Peyer's patch (tissue), 4 donors: ENCODE data around the gene BMX.

ENCODE experiments used
- POLR2A ChIP-seq, 2 donors: fragments of 450-650 bp; IDR thresholded peaks; one replicate each; pipeline ENCODE4 v1.5.1; 2017; ENCODE audit warnings: antibody characterized with exemption in 2 of 2, mild to moderate bottlenecking in 2 of 2, moderate library complexity in 2 of 2
- TF ChIP-seq, protein P1 (sequence below), 6 experiments: fragments of 450-650 bp in 4 of 6; fragments of 200-600 bp in 2 of 6; sonication (generic) in 1 of 6; IDR thresholded peaks; one replicate each; pipeline ENCODE4 v1.5.1; 2017 to 2019; ENCODE audit warnings: antibody characterized with exemption in 6 of 6, mild to moderate bottlenecking in 3 of 6, moderate library complexity in 1 of 6

DNA sequence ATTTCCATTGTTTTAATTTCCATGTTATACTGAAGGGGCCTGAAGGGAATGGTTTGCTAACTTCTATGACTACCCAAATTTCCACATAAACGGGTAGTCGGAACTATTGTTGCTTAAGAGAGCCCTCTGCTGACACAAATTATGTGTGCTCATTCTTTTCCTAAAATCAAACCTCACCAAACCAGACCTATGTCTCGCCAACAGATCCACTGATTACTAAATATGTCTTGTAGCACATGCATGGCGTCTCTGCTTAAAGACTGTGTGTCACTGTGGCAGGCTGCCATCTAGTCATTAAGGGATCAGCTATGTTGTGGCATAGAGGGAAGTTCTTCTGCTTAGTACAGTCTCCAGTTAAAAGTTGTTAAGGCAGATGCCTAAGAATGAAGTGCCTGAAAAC is 32.6 kb upstream of the BMX start:
- TF ChIP-seq, protein P1, sequence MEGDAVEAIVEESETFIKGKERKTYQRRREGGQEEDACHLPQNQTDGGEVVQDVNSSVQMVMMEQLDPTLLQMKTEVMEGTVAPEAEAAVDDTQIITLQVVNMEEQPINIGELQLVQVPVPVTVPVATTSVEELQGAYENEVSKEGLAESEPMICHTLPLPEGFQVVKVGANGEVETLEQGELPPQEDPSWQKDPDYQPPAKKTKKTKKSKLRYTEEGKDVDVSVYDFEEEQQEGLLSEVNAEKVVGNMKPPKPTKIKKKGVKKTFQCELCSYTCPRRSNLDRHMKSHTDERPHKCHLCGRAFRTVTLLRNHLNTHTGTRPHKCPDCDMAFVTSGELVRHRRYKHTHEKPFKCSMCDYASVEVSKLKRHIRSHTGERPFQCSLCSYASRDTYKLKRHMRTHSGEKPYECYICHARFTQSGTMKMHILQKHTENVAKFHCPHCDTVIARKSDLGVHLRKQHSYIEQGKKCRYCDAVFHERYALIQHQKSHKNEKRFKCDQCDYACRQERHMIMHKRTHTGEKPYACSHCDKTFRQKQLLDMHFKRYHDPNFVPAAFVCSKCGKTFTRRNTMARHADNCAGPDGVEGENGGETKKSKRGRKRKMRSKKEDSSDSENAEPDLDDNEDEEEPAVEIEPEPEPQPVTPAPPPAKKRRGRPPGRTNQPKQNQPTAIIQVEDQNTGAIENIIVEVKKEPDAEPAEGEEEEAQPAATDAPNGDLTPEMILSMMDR (IDR thresholded peaks at IDR 0.05): peak in 3 of 6 experiments; percentile 23 to 39 (median 29)
- TF ChIP-seq POLR2A (IDR thresholded peaks at IDR 0.05): no peak
